ENCODE measurements around the gene ODF2L.
"Not testable (repeated sequence)": the region's sequence is repeated elsewhere in the genome, so short reads cannot be mapped to it uniquely, and the experiment has no call there.

Gene ODF2L

DNA sequence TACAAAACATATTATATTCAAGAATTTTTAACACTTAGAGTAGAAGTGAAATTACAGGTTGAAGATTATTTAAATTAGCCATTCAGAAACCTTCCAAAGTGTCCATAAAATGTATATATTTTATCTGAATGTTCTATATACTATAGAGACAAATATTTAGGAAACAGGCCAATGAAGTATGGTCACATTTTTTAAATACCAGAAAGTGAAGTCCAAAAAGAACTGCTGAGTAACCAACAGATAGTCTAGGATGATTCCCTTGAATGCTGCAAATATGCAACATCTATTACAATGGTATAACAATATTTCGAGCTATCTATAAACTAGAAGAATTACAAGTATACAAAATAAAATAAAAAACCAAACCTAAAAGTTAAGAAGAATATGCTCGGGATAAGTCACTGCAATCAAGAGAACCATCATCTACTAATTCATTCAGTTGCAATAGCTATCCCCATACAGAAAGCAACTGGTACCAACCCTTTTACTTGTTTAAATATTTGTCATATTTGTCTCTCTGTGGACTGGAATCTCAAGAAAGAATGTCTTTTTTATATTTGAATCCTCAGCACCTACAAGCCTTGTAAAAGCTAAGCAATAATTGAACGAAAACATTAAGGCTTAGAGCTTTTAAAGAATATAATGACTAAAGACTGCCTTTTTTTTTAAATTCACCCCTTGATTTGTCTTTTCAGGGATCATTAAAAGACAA, 8.1 kb downstream of the ODF2L start:
- FAIRE-seq: no peak

DNA sequence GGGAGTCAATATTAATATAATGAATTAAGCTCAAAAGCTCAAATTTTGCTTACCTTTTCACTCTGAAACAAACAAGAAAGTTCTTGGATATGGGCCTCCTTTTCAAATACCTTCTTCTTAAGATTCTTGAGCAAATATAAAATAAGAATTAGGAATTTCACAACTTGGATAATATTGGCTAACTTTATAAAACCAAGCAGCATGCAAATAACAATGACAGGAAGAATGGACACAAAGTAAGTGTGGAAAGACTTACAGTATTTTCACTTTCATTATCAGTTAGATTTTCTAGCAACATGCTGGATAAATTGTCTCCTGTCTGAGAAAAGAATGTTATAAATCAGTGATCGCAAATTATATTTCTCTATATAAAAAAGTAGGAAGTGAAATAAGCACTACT, 13.2 kb downstream of the ODF2L start:
- peak; percentile 12 for FAIRE-seq

- FAIRE-seq: no peak
Observed at GRCh38 chr1:86381223-86381622, 14.9 kb downstream of the ODF2L start.

DNA sequence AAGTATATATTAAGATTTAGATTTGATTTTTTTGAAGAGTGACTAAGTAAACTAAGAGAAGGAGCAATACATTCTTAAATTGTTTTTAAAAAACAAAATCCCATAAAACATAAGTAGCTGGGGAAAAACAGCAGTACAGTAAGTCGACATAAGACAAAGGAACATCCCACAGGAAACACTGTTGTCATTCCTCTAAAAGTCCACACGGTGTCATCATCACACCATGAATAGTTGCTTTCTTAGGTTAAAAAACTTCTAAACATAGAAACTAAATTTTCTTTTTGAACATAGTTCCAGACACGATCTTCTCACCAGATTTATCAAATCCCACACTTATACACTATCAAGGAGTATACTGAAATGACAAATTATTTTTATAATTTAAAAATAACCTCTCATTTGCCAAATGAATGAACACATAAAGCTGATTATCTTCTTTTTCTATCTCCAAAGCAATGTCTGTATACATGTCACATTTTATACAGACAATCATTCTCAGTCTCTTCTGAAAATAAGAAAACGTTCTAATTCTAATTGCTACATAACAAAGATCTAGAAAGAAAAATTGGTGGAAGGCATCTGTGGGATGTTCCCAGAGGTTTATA, 15.8 kb downstream of the ODF2L start:
- FAIRE-seq: peak; percentile 99

DNA sequence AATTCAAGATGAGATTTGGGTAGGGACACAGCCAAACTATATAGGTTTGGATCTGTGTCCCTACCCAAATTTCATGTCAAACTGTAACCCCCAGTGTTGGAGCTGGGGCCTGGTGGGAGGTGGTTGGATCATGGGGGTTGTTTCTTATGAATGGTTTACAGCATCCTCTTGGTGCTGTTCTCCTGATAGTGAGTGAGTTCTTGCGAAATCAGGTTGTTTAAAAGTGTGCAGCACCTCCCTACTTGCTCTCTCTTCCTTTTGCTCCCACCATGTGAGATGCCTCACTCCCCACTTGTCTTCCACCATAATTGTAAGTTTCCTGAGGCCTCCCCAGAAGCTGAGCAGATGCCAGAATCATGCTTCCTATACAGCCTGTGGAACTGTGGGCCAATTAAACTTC, 17.3 kb downstream of the ODF2L start:
- no peak for FAIRE-seq

DNA sequence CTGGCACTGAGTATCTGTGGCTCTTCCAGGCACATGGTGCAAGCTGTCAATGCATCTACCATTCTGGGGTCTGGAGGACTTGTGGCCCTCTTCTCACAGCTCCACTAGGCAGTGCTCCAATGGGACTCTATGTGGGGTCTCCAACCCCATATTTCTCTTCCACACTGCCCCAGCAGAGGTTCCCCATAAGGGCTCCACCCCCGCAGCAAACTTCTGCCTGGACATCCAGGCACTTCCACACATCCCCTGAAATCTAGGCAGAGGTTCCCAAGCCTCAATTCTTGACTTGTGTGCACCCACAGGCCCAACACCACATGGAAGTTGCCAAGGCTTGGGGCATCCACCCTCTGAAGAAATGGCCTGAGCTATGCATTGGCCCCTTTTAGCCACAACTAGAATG, 18.8 kb downstream of the ODF2L start:
- FAIRE-seq: no peak

GRCh38 chr1:86375688-86376087, 20.4 kb downstream of the ODF2L start:
- FAIRE-seq: no peak

DNA sequence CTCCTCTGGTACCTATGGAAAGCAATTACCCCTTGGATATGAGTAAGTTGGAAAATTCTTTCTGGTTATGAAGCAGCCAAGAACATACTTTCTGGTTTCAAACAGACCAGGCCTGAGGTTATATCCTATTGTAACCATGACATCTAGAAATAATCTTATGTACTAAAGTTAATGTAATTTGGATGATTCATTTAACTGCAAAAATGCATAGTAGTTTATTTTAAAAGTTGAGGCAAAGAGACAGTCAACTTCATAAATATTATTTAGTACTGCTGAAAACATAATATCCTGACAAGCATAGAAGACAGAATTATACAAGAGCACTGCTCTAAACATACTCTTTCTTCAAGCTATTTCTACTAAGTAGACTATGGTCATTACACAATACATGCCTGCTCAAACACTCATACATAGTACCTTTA, 25.5 kb downstream of the ODF2L start:
- FAIRE-seq: no peak

GRCh38 chr1:86365896-86366295, 30.2 kb downstream of the ODF2L start:
- no peak for FAIRE-seq

GRCh38 chr1:86362807-86363206, 33.3 kb downstream of the ODF2L start:
- FAIRE-seq: no peak

DNA sequence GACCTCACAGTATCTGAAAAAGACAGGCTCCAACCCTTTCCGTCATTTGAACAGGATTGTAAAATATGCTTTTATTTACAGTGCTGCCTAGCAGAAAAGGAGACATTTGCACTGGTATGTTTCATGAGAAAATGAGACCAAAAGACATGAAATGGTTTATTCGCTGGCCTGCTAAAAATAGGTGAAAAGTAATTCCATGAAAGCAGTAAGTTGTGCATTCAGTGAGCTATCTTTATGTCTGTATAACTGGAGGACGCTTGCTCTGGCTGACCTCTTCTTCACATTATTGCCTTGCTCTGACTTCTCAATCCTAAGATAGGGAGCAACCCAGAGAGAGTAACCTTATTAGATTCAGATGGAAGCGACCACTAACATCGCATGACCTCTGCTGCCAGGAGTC, 38.3 kb downstream of the ODF2L start:
- no peak for FAIRE-seq

- FAIRE-seq: no peak
Observed at GRCh38 chr1:86356247-86356646, 39.9 kb downstream of the ODF2L start.

- no peak for FAIRE-seq
Observed at GRCh38 chr1:86352086-86352485, 44.0 kb downstream of the ODF2L start.

DNA sequence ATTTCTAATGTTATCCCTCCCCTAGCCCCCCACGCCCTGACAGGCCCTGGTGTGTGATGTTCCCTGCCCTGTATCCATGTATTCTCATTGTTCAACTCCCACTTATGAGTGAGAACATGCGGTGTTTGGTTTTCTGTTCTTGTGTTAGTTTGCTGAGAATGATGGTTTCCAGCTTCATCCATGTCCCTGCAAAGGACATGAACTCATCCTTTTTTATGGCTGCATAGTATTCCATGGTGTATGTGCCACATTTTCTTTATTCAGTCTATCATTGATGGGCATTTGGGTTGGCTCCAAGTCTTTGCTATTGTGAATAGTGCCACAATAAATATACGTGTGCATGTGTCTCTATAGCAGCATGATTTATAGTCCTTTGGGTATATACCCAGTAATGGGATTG, 45.9 kb downstream of the ODF2L start:
- not testable (repeated sequence) for FAIRE-seq

DNA sequence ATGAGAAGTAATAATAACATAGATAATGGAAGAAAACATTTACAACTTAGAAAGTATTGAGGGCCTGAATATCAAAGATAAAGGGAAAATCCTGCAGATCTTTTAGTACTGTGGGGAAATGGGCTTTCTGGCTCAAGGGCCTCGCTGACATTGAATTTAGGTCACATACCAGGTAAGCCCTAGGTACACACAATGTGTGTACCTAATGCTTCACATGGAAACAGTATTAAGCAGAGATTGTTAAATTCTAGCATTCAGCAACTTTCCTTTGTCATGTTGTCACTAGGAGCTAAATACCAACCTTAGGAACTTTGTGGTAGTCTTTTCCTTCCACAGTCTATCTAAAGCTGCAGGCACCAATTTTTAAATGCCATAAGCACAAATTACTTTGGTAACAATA, 49.7 kb downstream of the ODF2L start:
- no peak for FAIRE-seq

GRCh38 chr1:86345042-86345441, 51.1 kb downstream of the ODF2L start:
- no peak for FAIRE-seq

DNA sequence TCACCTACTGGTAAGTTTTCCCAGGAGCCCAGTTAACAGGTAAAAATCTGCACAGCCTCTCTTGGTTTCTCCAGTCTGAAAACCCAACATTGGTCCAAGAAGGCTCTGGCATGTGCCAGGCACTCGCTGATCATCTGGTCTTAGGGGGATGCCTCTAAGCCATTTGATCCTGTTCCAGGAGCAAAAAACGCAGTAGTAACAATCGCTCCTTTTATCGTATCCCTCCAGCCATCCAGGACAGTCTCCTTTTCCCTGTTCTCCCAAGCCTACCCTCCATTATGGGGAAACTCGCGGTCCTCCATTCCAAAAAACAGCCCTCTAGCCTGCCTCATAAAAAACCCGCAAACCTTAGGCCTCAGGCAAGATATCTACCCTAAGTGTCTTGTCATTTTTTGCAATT, 56.2 kb downstream of the ODF2L start:
- no peak for FAIRE-seq

GRCh38 chr1:86339014-86339812, 56.9 kb downstream of the ODF2L start:
- no peak for FAIRE-seq

GRCh38 chr1:86335916-86336315, 60.2 kb downstream of the ODF2L start:
- no peak for FAIRE-seq

DNA sequence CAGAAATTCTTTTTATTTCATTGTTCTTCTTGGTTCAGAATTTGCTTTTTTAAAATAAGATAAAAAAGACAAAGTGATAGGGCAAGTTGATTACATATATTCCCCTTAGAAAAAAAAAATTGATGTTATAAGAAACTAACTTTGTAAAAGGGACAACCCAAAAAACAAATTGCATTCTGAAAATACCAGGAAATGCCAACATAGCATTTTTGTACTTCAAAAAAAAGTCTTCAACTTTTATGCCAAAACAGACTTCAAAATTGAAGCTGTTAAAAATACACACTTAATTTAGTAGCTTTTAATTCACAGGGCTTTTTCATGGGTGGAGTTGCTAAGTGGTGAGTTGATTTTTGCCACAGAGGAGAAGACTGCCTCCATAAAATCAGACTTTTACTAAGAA, 70.9 kb downstream of the ODF2L start:
- no peak for FAIRE-seq

DNA sequence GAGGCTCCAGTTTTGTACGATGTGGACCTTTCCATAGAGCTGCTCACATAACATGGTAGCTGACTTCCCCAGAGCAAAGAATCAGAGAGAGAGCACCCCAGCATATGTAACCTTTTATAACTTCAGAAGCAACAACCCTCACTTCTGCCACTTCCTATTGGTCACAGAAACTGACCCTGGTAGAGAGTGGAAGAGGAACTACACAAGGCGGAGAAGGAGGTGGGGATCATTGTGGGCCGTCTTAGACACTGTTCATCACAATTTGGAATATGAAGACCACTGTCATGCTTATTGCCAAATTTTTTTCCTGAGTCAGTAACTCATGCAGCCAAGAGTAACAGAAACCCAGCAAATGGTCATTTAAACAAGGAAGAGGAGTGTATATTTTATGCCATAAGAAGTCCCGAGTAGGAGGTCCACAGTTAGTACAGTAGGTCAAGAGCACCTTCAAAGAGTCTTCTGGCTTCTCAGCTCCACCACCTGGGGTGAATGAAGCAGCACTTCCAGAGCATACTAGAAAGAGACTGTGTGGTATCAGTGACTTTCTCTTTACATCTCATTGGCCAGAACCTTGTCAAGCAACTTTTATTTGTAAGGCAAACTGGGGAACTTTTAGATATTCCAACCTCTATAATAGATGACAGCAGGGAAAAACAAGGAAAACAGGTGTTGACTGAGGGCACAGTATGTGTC, 71.8 kb downstream of the ODF2L start:
- no peak for FAIRE-seq

- no peak for FAIRE-seq
Observed at GRCh38 chr1:86322241-86322640, 73.9 kb downstream of the ODF2L start.

DNA sequence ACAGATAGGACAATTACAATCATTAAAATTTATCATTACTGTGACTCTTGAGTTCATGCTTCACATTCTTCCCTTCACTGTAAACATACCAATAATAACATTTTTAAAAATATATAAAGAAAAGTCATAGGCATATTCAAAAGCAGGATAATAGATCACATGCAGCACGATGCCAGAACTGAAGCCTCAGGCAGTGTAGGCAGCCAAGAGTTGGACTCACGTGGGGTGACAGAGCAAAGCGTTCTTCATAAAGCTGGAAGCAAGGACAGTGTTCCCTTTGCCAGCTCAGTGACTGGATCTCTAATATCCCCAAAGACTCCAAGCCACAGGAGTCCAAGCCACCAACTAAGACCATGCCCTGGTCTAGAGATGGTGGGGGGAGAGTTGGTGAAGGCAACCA, 77.7 kb downstream of the ODF2L start:
- FAIRE-seq: no peak

Data from endometrium (tissue), 2 donors.